ENCODE data around the gene CAP2.

Gene CAP2

DNA sequence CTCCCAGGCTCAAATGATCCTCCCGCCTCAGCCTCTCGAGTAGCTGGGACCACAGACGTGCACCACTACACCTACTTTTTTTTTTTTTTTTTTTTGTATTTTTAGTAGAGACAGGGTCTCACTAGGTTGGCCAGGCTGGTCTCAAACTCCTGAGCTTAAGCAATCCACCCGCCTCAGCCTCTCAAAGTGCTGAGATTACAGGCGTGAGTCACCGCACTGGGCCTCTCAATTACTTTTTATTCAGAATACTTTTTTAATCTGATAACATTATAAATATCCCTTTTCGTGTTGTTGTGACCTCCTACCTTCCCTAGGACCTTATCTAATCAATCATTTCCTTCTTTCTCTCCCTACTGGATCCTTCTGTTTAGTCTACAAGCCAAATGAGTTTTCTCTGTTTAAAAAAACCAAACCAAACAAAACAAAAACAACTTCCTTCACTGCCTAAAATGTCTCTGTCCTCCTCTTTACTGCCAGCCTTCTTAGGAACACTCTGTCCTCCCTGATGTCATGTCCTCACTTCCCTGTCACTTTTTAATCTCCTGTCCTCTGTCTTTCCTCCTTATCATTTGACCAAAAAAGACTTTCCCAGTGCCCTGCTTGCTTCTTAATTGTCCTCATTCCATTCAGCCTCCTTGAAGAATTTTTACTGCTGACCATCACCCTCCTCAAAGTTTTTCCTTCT lies 85.0 kb downstream of the CAP2 start:
- no peaks in the 10 kb centered on the region for H3K79me1 ChIP-seq (ENCODE audit: low read length)
- H3K4me3 ChIP-seq (ENCODE audit: low read depth, low read length) = no peak overlapping the region
- no peak overlapping the region for H4K8ac ChIP-seq (ENCODE audit: low read depth, low read length)
- H2AFZ ChIP-seq (ENCODE audit: insufficient read depth, low read length, poor library complexity) = no peak overlapping the region
- H2AK5ac ChIP-seq (ENCODE audit: low read length) = no peak overlapping the region
- H3K4ac ChIP-seq (ENCODE audit: low read depth, low read length) = no peak overlapping the region
- H3K27ac ChIP-seq (ENCODE audit: low read depth, low read length) = no peak overlapping the region
- H3K23ac ChIP-seq (ENCODE audit: low read length) = no peak overlapping the region
- no peak overlapping the region for H2BK120ac ChIP-seq (ENCODE audit: insufficient read depth, low read length, poor library complexity)
- H3K4me2 ChIP-seq (ENCODE audit: low read length) = no peak overlapping the region
- no peaks in the 10 kb centered on the region for H3K4me1 ChIP-seq (ENCODE audit: control insufficient read depth in 1 of 2, insufficient read depth in 2 of 2, low read length in 2 of 2)
- no peaks in the 10 kb centered on the region for H3K9me3 ChIP-seq (ENCODE audit: insufficient read depth, low read depth, low read length)
- WGBS (ENCODE audit: extremely low coverage, insufficient coverage, insufficient read length) = no CpG with 5 or more reads among the region's 7 CpGs
- H3K9ac ChIP-seq (ENCODE audit: low read length) = no peak overlapping the region
- H4K91ac ChIP-seq (ENCODE audit: low read depth, low read length) = no peak overlapping the region
- peaks cover 0 to 5% of the 10 kb centered on the region in 2 experiments for H3K36me3 ChIP-seq (ENCODE audit: control insufficient read depth in 1 of 2, insufficient read depth in 2 of 2, low read length in 2 of 2)
- H2BK5ac ChIP-seq (ENCODE audit: low read depth, low read length, poor library complexity) = no peak overlapping the region
- H3K27me3 ChIP-seq (ENCODE audit: insufficient read depth, low read length) = no peaks in the 10 kb centered on the region
- DNase-seq = peak; percentile 38 to 67
- no peak overlapping the region for H4K12ac ChIP-seq (ENCODE audit: low read depth, low read length)
- H3K18ac ChIP-seq (ENCODE audit: low read length) = no peak overlapping the region
- H3K79me2 ChIP-seq (ENCODE audit: control insufficient read depth, insufficient read depth, low read length, poor library complexity) = no peaks in the 10 kb centered on the region
- H3K14ac ChIP-seq (ENCODE audit: low read length) = no peak overlapping the region
- no peak overlapping the region for H2BK12ac ChIP-seq (ENCODE audit: low read length)

GRCh38 chr6:17478946-17479345 lies 85.6 kb downstream of the CAP2 start:
- Histone ChIP-seq H3K27me3 (ENCODE audit: insufficient read depth, low read length) (no peaks in the 10 kb centered on the region), H3K14ac (ENCODE audit: low read length) (no peak overlapping the region), H3K18ac (ENCODE audit: low read length) (no peak overlapping the region), H2BK120ac (ENCODE audit: insufficient read depth, low read length, poor library complexity) (no peak overlapping the region), H3K4me2 (ENCODE audit: low read length) (no peak overlapping the region), H2BK5ac (ENCODE audit: low read depth, low read length, poor library complexity) (no peak overlapping the region), H3K23ac (ENCODE audit: low read length) (no peak overlapping the region), H2AFZ (ENCODE audit: insufficient read depth, low read length, poor library complexity) (no peak overlapping the region), H3K79me1 (ENCODE audit: low read length) (no peaks in the 10 kb centered on the region), H3K27ac (ENCODE audit: low read depth, low read length) (no peak overlapping the region), H4K8ac (ENCODE audit: low read depth, low read length) (no peak overlapping the region), H3K79me2 (ENCODE audit: control insufficient read depth, insufficient read depth, low read length, poor library complexity) (no peaks in the 10 kb centered on the region), H3K36me3 (ENCODE audit: control insufficient read depth in 1 of 2, insufficient read depth in 2 of 2, low read length in 2 of 2) (peaks cover 0 to 9% of the 10 kb centered on the region in 2 experiments), H3K4ac (ENCODE audit: low read depth, low read length) (no peak overlapping the region), H3K9me3 (ENCODE audit: insufficient read depth, low read depth, low read length) (no peaks in the 10 kb centered on the region), H2BK12ac (ENCODE audit: low read length) (no peak overlapping the region), H4K12ac (ENCODE audit: low read depth, low read length) (no peak overlapping the region), H3K4me3 (ENCODE audit: low read depth, low read length) (no peak overlapping the region), H4K91ac (ENCODE audit: low read depth, low read length) (no peak overlapping the region), H3K9ac (ENCODE audit: low read length) (no peak overlapping the region), H2AK5ac (ENCODE audit: low read length) (no peak overlapping the region), H3K4me1 (ENCODE audit: control insufficient read depth in 1 of 2, insufficient read depth in 2 of 2, low read length in 2 of 2) (no peaks in the 10 kb centered on the region)
- whole genome bisulfite sequencing (ENCODE audit: extremely low coverage, insufficient coverage, insufficient read length) = no CpG with 5 or more reads among the region's 7 CpGs
- DNase-seq = no peak

DNA sequence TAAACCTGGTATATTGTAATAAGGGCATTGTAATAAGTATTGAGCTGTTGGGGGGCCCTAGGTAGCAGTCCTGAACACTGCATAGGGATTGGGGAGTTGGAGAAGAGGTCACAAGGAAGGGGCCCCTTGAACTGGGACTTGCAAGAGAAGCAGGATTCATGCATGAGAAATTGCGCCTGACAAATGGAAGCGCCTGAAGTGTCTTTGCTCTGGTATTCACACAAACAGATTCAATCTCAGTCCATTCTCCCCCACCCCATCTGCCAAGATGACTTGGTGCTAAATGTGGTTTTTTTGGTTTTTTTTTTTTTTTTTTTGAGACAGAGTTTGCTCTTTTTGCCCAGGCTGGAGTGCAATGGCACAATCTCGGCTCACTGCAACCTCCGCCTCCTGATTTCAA lies 87.1 kb downstream of the CAP2 start:
- H3K4me2 ChIP-seq (ENCODE audit: low read length) = no peak overlapping the region
- no peaks in the 10 kb centered on the region for H3K79me2 ChIP-seq (ENCODE audit: control insufficient read depth, insufficient read depth, low read length, poor library complexity)
- H3K27ac ChIP-seq (ENCODE audit: low read depth, low read length) = no peak overlapping the region
- H3K27me3 ChIP-seq (ENCODE audit: insufficient read depth, low read length) = no peaks in the 10 kb centered on the region
- no peaks in the 10 kb centered on the region for H3K9me3 ChIP-seq (ENCODE audit: insufficient read depth, low read depth, low read length)
- no peak overlapping the region for H2AK5ac ChIP-seq (ENCODE audit: low read length)
- WGBS (ENCODE audit: extremely low coverage, insufficient coverage, insufficient read length) = no CpG with 5 or more reads among the region's 4 CpGs
- no peaks in the 10 kb centered on the region for H3K4me1 ChIP-seq (ENCODE audit: control insufficient read depth in 1 of 2, insufficient read depth in 2 of 2, low read length in 2 of 2)
- H3K79me1 ChIP-seq (ENCODE audit: low read length) = no peaks in the 10 kb centered on the region
- peaks cover 2 to 14% of the 10 kb centered on the region in 2 experiments for H3K36me3 ChIP-seq (ENCODE audit: control insufficient read depth in 1 of 2, insufficient read depth in 2 of 2, low read length in 2 of 2)
- H4K8ac ChIP-seq (ENCODE audit: low read depth, low read length) = no peak overlapping the region
- no peak overlapping the region for H3K4ac ChIP-seq (ENCODE audit: low read depth, low read length)
- no peak overlapping the region for H2BK12ac ChIP-seq (ENCODE audit: low read length)
- no peak overlapping the region for H2AFZ ChIP-seq (ENCODE audit: insufficient read depth, low read length, poor library complexity)
- H2BK120ac ChIP-seq (ENCODE audit: insufficient read depth, low read length, poor library complexity) = no peak overlapping the region
- H3K9ac ChIP-seq (ENCODE audit: low read length) = no peak overlapping the region
- DNase-seq = no peak
- H4K91ac ChIP-seq (ENCODE audit: low read depth, low read length) = no peak overlapping the region
- H4K12ac ChIP-seq (ENCODE audit: low read depth, low read length) = no peak overlapping the region
- no peak overlapping the region for H2BK5ac ChIP-seq (ENCODE audit: low read depth, low read length, poor library complexity)
- no peak overlapping the region for H3K14ac ChIP-seq (ENCODE audit: low read length)
- H3K18ac ChIP-seq (ENCODE audit: low read length) = no peak overlapping the region
- H3K4me3 ChIP-seq (ENCODE audit: low read depth, low read length) = no peak overlapping the region
- no peak overlapping the region for H3K23ac ChIP-seq (ENCODE audit: low read length)

- H3K27me3 ChIP-seq (ENCODE audit: insufficient read depth, low read length) = no peaks in the 10 kb centered on the region
- H2BK12ac ChIP-seq (ENCODE audit: low read length) = no peak overlapping the region
- H2BK120ac ChIP-seq (ENCODE audit: insufficient read depth, low read length, poor library complexity) = no peak overlapping the region
- H2AK5ac ChIP-seq (ENCODE audit: low read length) = no peak overlapping the region
- no peak overlapping the region for H3K14ac ChIP-seq (ENCODE audit: low read length)
- no peak overlapping the region for H4K91ac ChIP-seq (ENCODE audit: low read depth, low read length)
- H3K27ac ChIP-seq (ENCODE audit: low read depth, low read length) = no peak overlapping the region
- H3K18ac ChIP-seq (ENCODE audit: low read length) = no peak overlapping the region
- no peaks in the 10 kb centered on the region for H3K4me1 ChIP-seq (ENCODE audit: control insufficient read depth in 1 of 2, insufficient read depth in 2 of 2, low read length in 2 of 2)
- no peak overlapping the region for H3K23ac ChIP-seq (ENCODE audit: low read length)
- no peak overlapping the region for H3K4me2 ChIP-seq (ENCODE audit: low read length)
- peaks cover 9 to 24% of the 10 kb centered on the region in 2 experiments for H3K36me3 ChIP-seq (ENCODE audit: control insufficient read depth in 1 of 2, insufficient read depth in 2 of 2, low read length in 2 of 2)
- no peak overlapping the region for H3K9ac ChIP-seq (ENCODE audit: low read length)
- no peak overlapping the region for H4K12ac ChIP-seq (ENCODE audit: low read depth, low read length)
- no CpG with 5 or more reads among the region's 7 CpGs for WGBS (ENCODE audit: extremely low coverage, insufficient coverage, insufficient read length)
- DNase-seq = no peak
- no peaks in the 10 kb centered on the region for H3K79me2 ChIP-seq (ENCODE audit: control insufficient read depth, insufficient read depth, low read length, poor library complexity)
- no peak overlapping the region for H3K4me3 ChIP-seq (ENCODE audit: low read depth, low read length)
- no peak overlapping the region for H2BK5ac ChIP-seq (ENCODE audit: low read depth, low read length, poor library complexity)
- no peaks in the 10 kb centered on the region for H3K79me1 ChIP-seq (ENCODE audit: low read length)
- H4K8ac ChIP-seq (ENCODE audit: low read depth, low read length) = no peak overlapping the region
- no peak overlapping the region for H3K4ac ChIP-seq (ENCODE audit: low read depth, low read length)
- no peaks in the 10 kb centered on the region for H3K9me3 ChIP-seq (ENCODE audit: insufficient read depth, low read depth, low read length)
- H2AFZ ChIP-seq (ENCODE audit: insufficient read depth, low read length, poor library complexity) = no peak overlapping the region
Observed at GRCh38 chr6:17482711-17483110, 89.3 kb downstream of the CAP2 start.

Measured in trophoblast cell (in vitro differentiated cells and primary cell).